ENCODE data around the gene ADCK1.
"Not testable (repeated sequence)": the region's sequence is repeated elsewhere in the genome, so short reads cannot be mapped to it uniquely, and the experiment has no call there.

Gene ADCK1

GRCh38 chr14:77808250-77808649 is 8.3 kb downstream of the ADCK1 start:
- no peak for TF ChIP-seq CTCF (IDR thresholded peaks at IDR 0.05)

DNA sequence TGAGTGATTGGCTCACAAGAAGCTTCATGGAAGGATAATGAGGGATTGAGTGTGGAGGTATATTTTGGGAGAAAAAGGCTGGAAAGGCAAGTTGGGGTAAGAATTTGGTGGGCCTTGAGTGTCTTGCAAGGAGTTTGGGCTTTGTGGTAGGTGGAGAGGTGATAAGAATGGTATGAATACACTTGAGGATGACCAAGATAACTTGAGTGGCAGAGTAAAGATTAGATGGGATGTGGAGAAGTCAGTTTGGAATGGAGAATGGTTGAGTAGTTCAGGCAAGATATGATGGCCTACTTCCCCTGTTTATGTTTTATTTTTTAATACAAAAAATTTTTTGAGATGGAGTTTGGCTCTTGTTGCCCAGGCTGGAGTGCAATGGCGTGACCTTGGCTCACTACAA is 9.1 kb downstream of the ADCK1 start:
- Histone ChIP-seq H3K27ac (no peak overlapping the region), H3K27me3 (ENCODE audit: control insufficient read depth, insufficient read depth, low read length) (no peaks in the 10 kb centered on the region), H3K36me3 (ENCODE audit: control insufficient read depth, insufficient read depth, low read length) (no peaks in the 10 kb centered on the region), H3K4me3 (ENCODE audit: low read depth, low read length) (no peak overlapping the region), H3K9ac (no peak overlapping the region), H3K4me1 (no peaks in the 10 kb centered on the region), H3K4me2 (ENCODE audit: low read length) (no peak overlapping the region), H3K79me2 (no peaks in the 10 kb centered on the region), H2AFZ (no peak overlapping the region), H3K9me3 (ENCODE audit: control insufficient read depth, low read length) (no peaks in the 10 kb centered on the region)
- TF ChIP-seq CTCF (IDR thresholded peaks at IDR 0.05), result no peak

More at GRCh38 chr14:77808250-77808649, 8.3 kb downstream of the ADCK1 start:
- Histone ChIP-seq H3K4me3 (ENCODE audit: low read depth, low read length) (no peak overlapping the region), H3K79me2 (no peaks in the 10 kb centered on the region), H3K27ac (no peak overlapping the region), H3K27me3 (ENCODE audit: control insufficient read depth, insufficient read depth, low read length) (no peaks in the 10 kb centered on the region), H3K4me2 (ENCODE audit: low read length) (no peak overlapping the region), H3K4me1 (no peaks in the 10 kb centered on the region), H2AFZ (no peak overlapping the region), H3K9ac (no peak overlapping the region), H3K36me3 (ENCODE audit: control insufficient read depth, insufficient read depth, low read length) (no peaks in the 10 kb centered on the region), H3K9me3 (ENCODE audit: control insufficient read depth, low read length) (no peaks in the 10 kb centered on the region)

DNA sequence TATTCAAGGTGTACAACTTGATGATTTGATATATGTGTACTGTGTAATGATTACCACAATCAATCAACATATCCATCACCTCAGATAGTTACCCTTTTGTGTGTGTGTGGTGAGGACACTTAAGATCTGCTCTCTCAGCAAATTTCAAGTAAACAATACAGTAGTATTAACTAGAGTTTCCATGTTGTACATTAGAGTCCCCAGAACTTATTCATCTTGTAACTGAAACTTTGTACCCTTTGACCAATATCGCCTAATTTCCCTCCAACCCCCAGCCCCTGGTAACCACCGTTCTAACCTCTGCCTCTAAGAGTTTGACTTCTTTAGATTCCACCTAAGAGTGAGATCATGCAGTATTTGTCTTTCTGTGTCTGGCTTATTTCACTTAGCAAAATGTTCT is 12.1 kb downstream of the ADCK1 start:
- no peak overlapping the region for H3K9ac ChIP-seq
- H3K27me3 ChIP-seq (ENCODE audit: control insufficient read depth, insufficient read depth, low read length), result no peaks in the 10 kb centered on the region
- H3K9me3 ChIP-seq (ENCODE audit: control insufficient read depth, low read length), result no peaks in the 10 kb centered on the region
- no peak overlapping the region for H2AFZ ChIP-seq
- H3K4me3 ChIP-seq (ENCODE audit: low read depth, low read length), result no peak overlapping the region
- no peak overlapping the region for H3K4me2 ChIP-seq (ENCODE audit: low read length)
- no peak for TF ChIP-seq CTCF (IDR thresholded peaks at IDR 0.05)
- no peak overlapping the region for H3K27ac ChIP-seq
- no peaks in the 10 kb centered on the region for H3K4me1 ChIP-seq
- no peaks in the 10 kb centered on the region for H3K36me3 ChIP-seq (ENCODE audit: control insufficient read depth, insufficient read depth, low read length)
- H3K79me2 ChIP-seq, result no peaks in the 10 kb centered on the region

DNA sequence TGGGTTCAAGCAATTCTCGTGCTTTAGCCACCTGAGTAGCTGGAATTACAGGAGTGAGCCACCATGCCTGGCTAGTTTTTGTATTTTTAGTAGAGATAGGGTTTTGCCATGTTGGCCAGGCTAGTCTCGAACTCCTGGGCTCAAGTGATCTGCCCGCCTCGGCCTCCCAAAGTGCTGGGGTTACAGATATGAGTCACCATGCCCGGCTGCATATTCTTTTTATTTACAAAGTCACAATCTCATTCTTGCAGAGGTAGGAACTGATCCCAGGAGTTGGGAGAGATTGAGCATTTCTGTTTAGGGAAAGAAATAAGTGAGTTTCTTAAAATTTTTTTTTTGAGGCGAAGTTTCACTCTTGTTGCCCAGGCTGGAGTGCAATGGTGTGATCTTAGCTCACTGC is 12.8 kb downstream of the ADCK1 start:
- not testable (repeated sequence) for H2AFZ ChIP-seq; H3K79me2 ChIP-seq; H3K4me3 ChIP-seq (ENCODE audit: low read depth, low read length); H3K4me2 ChIP-seq (ENCODE audit: low read length); H3K36me3 ChIP-seq (ENCODE audit: control insufficient read depth, insufficient read depth, low read length); H3K27me3 ChIP-seq (ENCODE audit: control insufficient read depth, insufficient read depth, low read length); H3K9me3 ChIP-seq (ENCODE audit: control insufficient read depth, low read length); H3K27ac ChIP-seq; H3K9ac ChIP-seq; H3K4me1 ChIP-seq

GRCh38 chr14:77822307-77822706 is 22.4 kb downstream of the ADCK1 start:
- no peak for TF ChIP-seq CTCF (IDR thresholded peaks at IDR 0.05)
- Histone ChIP-seq H3K4me2 (ENCODE audit: low read length) (no peak overlapping the region), H3K9me3 (ENCODE audit: control insufficient read depth, low read length) (no peaks in the 10 kb centered on the region), H3K36me3 (ENCODE audit: control insufficient read depth, insufficient read depth, low read length) (no peaks in the 10 kb centered on the region), H3K27me3 (ENCODE audit: control insufficient read depth, insufficient read depth, low read length) (no peaks in the 10 kb centered on the region), H3K27ac (no peak overlapping the region), H3K79me2 (no peaks in the 10 kb centered on the region), H3K4me1 (no peaks in the 10 kb centered on the region), H2AFZ (no peak overlapping the region), H3K9ac (no peak overlapping the region), H3K4me3 (ENCODE audit: low read depth, low read length) (no peak overlapping the region)

All from parathyroid adenoma (tissue), 2 donors.